ENCODE measurements around the gene CFAP221. TPM values are rescaled to one million over a fixed set of nuclear protein-coding genes. Genes with fewer than 3 reads are reported as not detected.

CFAP221 gene
- total RNA-seq, 4 donors from 2014 or later = 0.51 to 5.0 (median 3.7) TPM

DNA sequence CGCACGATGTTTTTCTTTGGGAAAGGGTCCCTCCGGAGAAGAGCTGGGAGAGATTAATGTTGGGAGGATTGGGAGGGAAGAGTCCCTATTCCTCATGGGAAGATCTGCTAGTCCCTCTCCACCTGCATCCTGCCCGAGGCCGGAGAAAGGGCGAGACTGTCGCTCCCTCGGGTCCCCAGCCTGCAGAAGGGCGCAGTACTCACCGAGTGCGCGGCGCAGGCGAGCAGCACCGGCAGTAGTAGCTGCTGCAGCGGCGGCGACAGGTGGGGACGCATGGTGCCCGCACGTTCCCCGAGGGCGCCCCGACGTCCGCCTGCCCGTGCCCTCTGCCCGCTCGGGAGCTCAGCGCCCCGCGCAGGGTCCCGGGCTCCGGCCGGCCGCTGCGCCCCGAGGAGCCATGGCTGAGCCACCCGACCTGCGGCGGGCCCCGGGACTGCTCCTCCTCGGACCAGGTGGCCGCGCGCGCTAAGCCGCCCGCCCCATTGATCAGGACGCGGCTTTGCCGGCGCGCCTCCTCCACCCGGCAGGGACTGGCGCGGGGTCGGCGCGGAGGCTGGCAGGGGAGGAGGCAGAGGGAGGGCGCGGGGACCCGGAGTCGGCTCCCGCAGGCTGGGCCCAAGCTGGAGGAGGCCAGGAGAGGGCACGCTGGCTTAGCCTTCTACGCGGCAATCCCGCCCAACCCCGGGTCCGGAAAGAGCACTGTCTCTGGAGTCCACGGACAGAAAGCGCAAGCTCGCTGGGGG is 20.1 kb upstream of the CFAP221 start, which contains the start of gene SCTR:
SCTR (minus strand) TSS at position 532 of the 743 bp plus-strand sequence; CDS start at position 275, 257 bp downstream.
- DNase-seq = no peak
- no peak for TF ChIP-seq POLR2A (IDR thresholded peaks at IDR 0.05)
- H3K4me3 ChIP-seq = no peak within 1 kb of the TSS
- no peaks in the 10 kb centered on the region for H3K36me3 ChIP-seq
- H3K9me3 ChIP-seq = no peaks in the 10 kb centered on the region
- intact Hi-C loops (cut with DNase I; ENCODE audit: low total_unique reads) = no loop called here
- H3K27me3 ChIP-seq = peaks cover 0 to 5% of the 10 kb centered on the region in 2 donors
- H3K4me1 ChIP-seq = no peaks in the 10 kb centered on the region
- H3K27ac ChIP-seq = no peak within 1 kb of the TSS

DNA sequence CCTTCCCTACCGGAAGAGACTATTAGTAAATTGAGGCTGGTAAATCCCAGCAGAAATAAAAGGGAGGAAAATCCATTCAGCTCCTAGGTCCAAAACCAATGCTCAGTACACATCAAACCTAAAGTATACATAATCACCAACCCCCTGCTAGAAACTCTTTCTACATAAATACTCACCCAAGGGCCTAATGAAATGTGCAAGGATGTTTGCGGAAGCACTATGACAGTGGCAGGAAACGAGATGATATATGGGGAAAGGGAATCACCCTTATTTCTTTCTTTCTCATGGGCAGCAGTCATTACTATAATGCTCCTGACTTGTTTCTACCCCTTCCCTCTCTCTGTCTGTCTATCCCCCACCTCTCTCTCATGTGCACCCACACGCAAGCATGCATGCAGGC is 18.6 kb upstream of the CFAP221 start:
- no peak for DNase-seq
- Histone ChIP-seq H3K4me3 (no peak overlapping the region), H3K27me3 (peaks cover 0 to 5% of the 10 kb centered on the region in 2 donors), H3K36me3 (no peaks in the 10 kb centered on the region), H3K4me1 (no peaks in the 10 kb centered on the region), H3K9me3 (no peaks in the 10 kb centered on the region), H3K27ac (no peak overlapping the region)
- TF ChIP-seq POLR2A (IDR thresholded peaks at IDR 0.05) = no peak
- TF ChIP-seq, protein P1, sequence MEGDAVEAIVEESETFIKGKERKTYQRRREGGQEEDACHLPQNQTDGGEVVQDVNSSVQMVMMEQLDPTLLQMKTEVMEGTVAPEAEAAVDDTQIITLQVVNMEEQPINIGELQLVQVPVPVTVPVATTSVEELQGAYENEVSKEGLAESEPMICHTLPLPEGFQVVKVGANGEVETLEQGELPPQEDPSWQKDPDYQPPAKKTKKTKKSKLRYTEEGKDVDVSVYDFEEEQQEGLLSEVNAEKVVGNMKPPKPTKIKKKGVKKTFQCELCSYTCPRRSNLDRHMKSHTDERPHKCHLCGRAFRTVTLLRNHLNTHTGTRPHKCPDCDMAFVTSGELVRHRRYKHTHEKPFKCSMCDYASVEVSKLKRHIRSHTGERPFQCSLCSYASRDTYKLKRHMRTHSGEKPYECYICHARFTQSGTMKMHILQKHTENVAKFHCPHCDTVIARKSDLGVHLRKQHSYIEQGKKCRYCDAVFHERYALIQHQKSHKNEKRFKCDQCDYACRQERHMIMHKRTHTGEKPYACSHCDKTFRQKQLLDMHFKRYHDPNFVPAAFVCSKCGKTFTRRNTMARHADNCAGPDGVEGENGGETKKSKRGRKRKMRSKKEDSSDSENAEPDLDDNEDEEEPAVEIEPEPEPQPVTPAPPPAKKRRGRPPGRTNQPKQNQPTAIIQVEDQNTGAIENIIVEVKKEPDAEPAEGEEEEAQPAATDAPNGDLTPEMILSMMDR (IDR thresholded peaks at IDR 0.05) = no peak
- intact Hi-C loops (cut with DNase I; ENCODE audit: low total_unique reads) = no loop called here

DNA sequence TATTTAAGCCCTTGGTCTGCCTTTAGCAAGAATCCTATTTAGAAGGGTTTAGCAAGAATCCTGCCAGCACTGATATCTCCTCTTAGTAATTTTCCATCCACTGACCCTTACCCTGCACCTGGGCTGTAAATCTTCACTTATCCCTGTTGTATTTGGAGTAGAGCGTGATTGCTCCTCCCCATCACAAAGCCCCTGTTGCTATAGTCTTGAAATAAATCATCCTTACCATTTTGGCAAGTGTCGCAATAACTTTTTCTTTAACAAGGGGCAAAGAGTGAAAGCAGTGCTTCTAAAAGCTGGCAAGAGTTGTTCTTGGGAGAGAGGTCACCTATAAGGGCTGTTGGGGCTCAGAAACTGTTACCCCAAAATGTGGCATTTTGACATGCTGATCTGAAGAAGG is 16.2 kb upstream of the CFAP221 start:
- no peak overlapping the region for H3K4me3 ChIP-seq

DNA sequence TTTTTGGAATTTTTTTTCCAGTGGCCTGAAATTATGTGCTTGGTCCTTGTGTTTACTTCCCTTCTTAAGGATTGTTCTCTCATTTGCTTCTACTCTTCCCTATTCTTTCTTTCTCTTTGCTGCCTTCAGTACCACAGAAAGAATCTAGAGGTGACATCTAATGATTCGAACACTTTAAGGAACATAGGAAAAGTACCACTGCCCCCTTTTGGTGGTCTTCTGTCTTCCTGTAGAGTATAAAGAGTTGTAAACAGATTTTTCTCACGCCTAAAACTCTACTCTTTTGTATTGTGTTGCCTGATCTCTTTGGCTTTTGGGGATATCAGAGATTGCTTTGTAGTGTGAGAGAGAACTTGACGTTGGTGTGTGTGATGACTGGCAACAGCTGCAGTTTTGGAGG is 13.0 kb upstream of the CFAP221 start:
- Histone ChIP-seq H3K27me3 (no peaks in the 10 kb centered on the region), H3K9me3 (no peaks in the 10 kb centered on the region), H3K36me3 (no peaks in the 10 kb centered on the region), H3K27ac (no peak overlapping the region), H3K4me1 (no peaks in the 10 kb centered on the region), H3K4me3 (no peak overlapping the region)
- DNase-seq = no peak
- intact Hi-C loops (cut with DNase I; ENCODE audit: low total_unique reads) = no loop called here
- TF ChIP-seq, protein P1 (IDR thresholded peaks at IDR 0.05) = no peak
- TF ChIP-seq POLR2A (IDR thresholded peaks at IDR 0.05) = no peak

More for the DNA sequence above, 16.2 kb upstream of the CFAP221 start:
- Histone ChIP-seq H3K27ac (no peak overlapping the region), H3K9me3 (no peaks in the 10 kb centered on the region), H3K4me1 (no peaks in the 10 kb centered on the region), H3K27me3 (peaks cover 0 to 5% of the 10 kb centered on the region in 2 donors), H3K36me3 (no peaks in the 10 kb centered on the region)
- TF ChIP-seq POLR2A (IDR thresholded peaks at IDR 0.05) = no peak
- TF ChIP-seq, protein P1 (IDR thresholded peaks at IDR 0.05) = no peak
- intact Hi-C loops (cut with DNase I; ENCODE audit: low total_unique reads) = no loop called here
- no peak for DNase-seq

DNA sequence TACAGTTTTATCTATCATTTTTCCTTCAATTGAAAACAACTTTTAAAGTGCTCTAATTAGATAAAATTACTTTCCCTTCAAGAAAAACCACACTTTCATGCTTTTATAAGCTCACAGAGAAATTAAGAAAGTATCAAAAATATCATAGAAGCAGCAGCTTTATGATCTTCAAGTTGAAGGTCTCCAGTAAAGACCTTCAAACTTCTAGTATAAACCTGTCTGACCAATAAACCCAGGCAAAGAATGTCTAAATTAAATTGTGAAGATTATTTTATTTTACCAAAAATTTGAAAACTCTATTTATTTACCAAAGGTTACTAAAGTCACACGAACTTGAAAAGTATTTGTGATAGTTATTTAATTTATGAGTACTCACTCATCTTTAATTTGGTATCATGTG is 10.7 kb upstream of the CFAP221 start:
- H3K36me3 ChIP-seq = no peaks in the 10 kb centered on the region
- intact Hi-C loops (cut with DNase I; ENCODE audit: low total_unique reads) = no loop called here
- no peak overlapping the region for H3K4me3 ChIP-seq
- TF ChIP-seq POLR2A (IDR thresholded peaks at IDR 0.05) = no peak
- TF ChIP-seq, protein P1 (IDR thresholded peaks at IDR 0.05) = no peak
- no peaks in the 10 kb centered on the region for H3K9me3 ChIP-seq
- H3K4me1 ChIP-seq = no peaks in the 10 kb centered on the region
- H3K27me3 ChIP-seq = no peaks in the 10 kb centered on the region
- no peak for DNase-seq
- no peak overlapping the region for H3K27ac ChIP-seq

Data from uterus (tissue), 4 donors.